Astrocyte of the cerebellum (primary cell): ENCODE data around the gene COL6A2.
"Not testable (repeated sequence)": the region's sequence is repeated elsewhere in the genome, so short reads cannot be mapped to it uniquely, and the experiment has no call there.

Experiments used
- DNase-seq: peaks from one replicate; pipeline ENCODE4 v3.0.0-alpha.2; 2011; ENCODE audit warnings: low read depth
- H3K4me3 ChIP-seq: 2 replicates; pipeline ENCODE4 v1.5.1; 2011; ENCODE audit warnings: mild to moderate bottlenecking, low read depth, low read length, moderate library complexity
- CTCF ChIP-seq: IDR thresholded peaks from 2 replicates; pipeline ENCODE4 v1.5.1; 2012; ENCODE audit warnings: low read length, low read depth, moderate library complexity, mild to moderate bottlenecking; ENCODE audit errors: missing control alignments
- in situ Hi-C: cut with HindIII; loops from 2 replicates; pipeline ENCODE4 v1.10.0; 2017; ENCODE audit warnings: low sequenced_read_pairs

The COL6A2 gene

DNA sequence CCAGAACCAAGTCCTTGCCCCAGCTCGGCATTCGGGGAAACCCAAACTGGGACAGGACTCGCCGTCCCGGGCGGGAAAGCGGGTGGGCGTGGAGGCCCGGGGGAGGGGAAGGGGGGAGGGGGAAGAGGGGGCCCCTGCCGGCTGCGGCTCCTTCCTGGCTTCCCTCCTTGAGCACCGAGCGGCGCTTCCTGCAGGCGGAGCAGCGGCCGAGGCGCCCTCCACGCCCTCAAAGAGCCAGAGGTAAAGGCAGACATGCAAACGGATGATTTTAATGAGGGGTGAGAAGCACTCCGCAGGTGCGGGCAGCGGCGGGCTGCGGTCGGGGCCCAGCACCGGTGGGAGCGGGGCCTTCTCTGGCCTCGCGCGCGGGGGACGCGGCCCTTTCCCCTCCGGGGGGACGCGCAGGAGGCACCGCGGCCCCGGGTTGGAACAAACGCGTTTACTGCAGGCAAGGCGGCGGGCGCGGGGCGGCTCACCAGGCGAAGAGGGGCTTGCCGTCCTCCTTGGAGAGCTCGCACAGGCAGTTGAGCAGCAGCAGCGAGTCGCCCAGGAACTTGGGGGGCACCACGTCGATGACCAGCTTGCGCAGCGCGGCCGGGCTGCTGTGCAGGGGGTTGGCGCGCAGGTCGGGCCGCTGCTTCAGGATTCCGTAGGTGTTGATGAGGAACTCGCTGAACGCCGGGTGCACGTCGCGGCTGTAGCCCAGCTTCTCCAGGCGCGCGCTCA, 63.2 kb downstream of the COL6A2 start:
- DNase-seq = no peak
- in situ Hi-C loops = no loop called here
- no peak overlapping the region for H3K4me3 ChIP-seq
- TF ChIP-seq CTCF = no peak

GRCh38 chr21:46161633-46162592, 64.0 kb downstream of the COL6A2 start:
- DNase-seq = no peak
- H3K4me3 ChIP-seq = no peak overlapping the region
- in situ Hi-C loops = no loop called here
- TF ChIP-seq CTCF = no peak

DNA sequence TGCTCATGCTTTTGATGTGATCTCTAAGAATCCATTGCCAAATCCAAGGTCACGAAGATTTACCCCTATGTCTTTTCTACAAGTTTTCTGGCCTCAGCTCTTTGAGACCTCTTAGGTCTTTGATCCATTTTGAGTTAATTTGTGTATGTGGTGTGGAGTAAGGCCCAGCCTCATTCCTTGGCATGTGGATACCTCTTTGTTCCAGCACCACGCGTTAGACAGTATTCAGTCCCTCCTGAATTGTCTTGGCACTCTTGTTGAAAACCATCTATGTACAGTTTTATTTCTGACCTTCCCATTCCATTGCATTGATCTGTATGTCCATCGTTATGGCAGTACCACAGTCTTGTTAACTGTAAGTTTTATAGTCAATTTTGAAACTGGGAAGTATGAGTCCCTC, 65.5 kb downstream of the COL6A2 start:
- no peak for TF ChIP-seq CTCF
- no peak for DNase-seq
- in situ Hi-C loops = no loop called here
- no peak overlapping the region for H3K4me3 ChIP-seq

- DNase-seq = no peak
- TF ChIP-seq CTCF = no peak
- H3K4me3 ChIP-seq = no peak overlapping the region
- in situ Hi-C loops = no loop called here
Observed at GRCh38 chr21:46165098-46165497, 67.2 kb downstream of the COL6A2 start.

DNA sequence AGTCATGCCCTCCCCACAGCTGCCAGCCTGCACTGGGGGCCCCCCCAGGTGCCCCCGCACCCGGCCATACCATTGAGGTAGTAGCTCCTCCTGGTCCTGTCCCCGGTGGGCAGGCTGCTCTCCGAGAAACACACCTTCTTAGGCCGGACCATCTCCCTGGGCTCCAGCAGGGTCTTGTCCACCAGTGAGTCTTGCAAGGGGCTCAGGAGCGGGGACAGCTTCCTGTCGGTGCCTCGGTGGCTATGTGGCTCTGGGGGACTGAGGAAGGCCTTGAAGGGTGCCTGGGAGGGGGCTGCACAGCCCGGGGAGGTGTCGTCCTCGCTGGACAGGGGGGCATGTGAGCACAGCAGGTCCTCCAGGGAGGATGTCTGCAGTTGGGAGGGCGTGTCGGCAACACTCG, 70.3 kb downstream of the COL6A2 start:
- no peak for TF ChIP-seq CTCF
- in situ Hi-C loops = no loop called here
- DNase-seq = no peak
- no peak overlapping the region for H3K4me3 ChIP-seq

DNA sequence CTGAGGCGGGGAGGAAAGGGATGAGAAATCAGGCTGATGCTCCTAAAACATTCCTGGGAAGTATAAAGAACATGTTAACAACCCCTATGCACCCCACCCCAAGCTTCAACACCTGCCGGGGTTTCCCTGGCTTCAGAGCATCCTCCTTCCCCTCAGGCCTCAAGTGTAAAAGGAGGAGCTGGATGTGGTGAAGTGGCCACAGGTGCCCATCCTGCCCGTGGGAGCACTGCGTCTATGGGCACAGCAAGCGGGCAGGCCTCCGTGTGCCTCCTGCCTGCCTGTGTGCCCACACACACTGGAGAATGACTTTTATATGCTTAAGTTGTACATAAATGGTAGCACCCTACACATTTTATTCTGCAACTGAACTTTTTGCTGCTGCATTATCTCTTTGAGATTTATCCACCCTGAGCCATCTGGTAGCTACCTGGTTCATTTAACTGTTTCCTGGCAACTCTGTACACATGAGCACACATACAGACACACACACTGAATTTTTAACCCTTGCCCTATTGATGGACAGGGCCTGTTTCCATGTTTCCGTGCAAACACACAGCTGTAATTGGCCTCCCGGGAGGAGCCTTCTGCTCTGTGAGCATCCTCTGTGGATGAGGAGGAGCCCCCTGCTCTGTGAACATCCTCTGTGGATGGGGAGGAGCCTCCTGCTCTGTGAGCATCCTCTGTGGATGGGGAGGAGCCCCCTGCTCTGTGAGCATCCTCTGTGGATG, 70.9 kb downstream of the COL6A2 start:
- DNase-seq = no peak

GRCh38 chr21:46170436-46171193, 72.7 kb downstream of the COL6A2 start:
- DNase-seq, in situ Hi-C loops, H3K4me3 ChIP-seq: not testable (repeated sequence)

More for the DNA sequence above, 70.9 kb downstream of the COL6A2 start:
- no peak for TF ChIP-seq CTCF
- in situ Hi-C loops = no loop called here
- H3K4me3 ChIP-seq = no peak overlapping the region
